Neural crest cell (in vitro differentiated cells): ENCODE data around the gene RGMA. TPM values are rescaled to one million over a fixed set of nuclear protein-coding genes. Genes with fewer than 3 reads are reported as not detected.
"Not testable (repeated sequence)": the region's sequence is repeated elsewhere in the genome, so short reads cannot be mapped to it uniquely, and the experiment has no call there.

ENCODE experiments used
- DNase-seq: peaks from one replicate; pipeline ENCODE4 v3.0.0; 2021; ENCODE audit warnings: low read depth, mixed read lengths, low spot score
- H3K27ac Mint-ChIP-seq: one replicate; pipeline ENCODE4 v1.8.0; 2021; ENCODE audit warnings: mild to moderate bottlenecking, mixed read lengths; ENCODE audit not compliant: unreplicated experiment
- H3K27me3 Mint-ChIP-seq: 2 replicates; pipeline ENCODE4 v1.8.0; 2021; ENCODE audit warnings: low read depth, mild to moderate bottlenecking, mixed read lengths
- H3K36me3 Mint-ChIP-seq: 2 replicates; pipeline ENCODE4 v1.8.0; 2021; ENCODE audit warnings: low read depth, mild to moderate bottlenecking, mixed read lengths
- H3K4me1 Mint-ChIP-seq: 2 replicates; pipeline ENCODE4 v1.8.0; 2021; ENCODE audit warnings: mixed read lengths
- H3K4me3 Mint-ChIP-seq: one replicate; pipeline ENCODE4 v1.8.0; 2021; ENCODE audit warnings: mild to moderate bottlenecking, mixed read lengths
- H3K9me3 Mint-ChIP-seq: 2 replicates; pipeline ENCODE4 v1.8.0; 2021; ENCODE audit warnings: mixed read lengths
- CTCF ChIP-seq: fragments of 200-600 bp; sonication (generic); conservative IDR thresholded peaks from 2 replicates; pipeline ENCODE4 v1.5.0; 2021; ENCODE audit warnings: antibody characterized with exemption, mild to moderate bottlenecking
- total RNA-seq: library from RNA; stranded (reverse); gene quantifications from 2 replicates; pipeline ENCODE4 v1.2.1, GENCODE V29; 2021

Gene RGMA
- total RNA-seq, 1 donor from 2014 or later: 205 TPM

- H3K9me3 Mint-ChIP-seq: no peaks in the 10 kb centered on the region
- peak overlapping the region; percentile 52 for H3K27ac Mint-ChIP-seq
- H3K4me1 Mint-ChIP-seq: peaks cover 49% of the 10 kb centered on the region
- DNase-seq: no peak
- peak overlapping the region; percentile 76 for H3K4me3 Mint-ChIP-seq
- H3K36me3 Mint-ChIP-seq: peaks cover 37% of the 10 kb centered on the region
- peaks cover 44% of the 10 kb centered on the region for H3K27me3 Mint-ChIP-seq
- no peak for TF ChIP-seq CTCF
These were observed 48.5 kb downstream of the RGMA start for GRCh38 chr15:93040288-93041158.

GRCh38 chr15:93039562-93040287 lies 49.3 kb downstream of the RGMA start:
- not testable (repeated sequence) for H3K9me3 Mint-ChIP-seq, H3K27ac Mint-ChIP-seq, DNase-seq
- peaks cover 55% of the 10 kb centered on the region for H3K4me1 Mint-ChIP-seq
- peak overlapping the region; percentile 76 for H3K4me3 Mint-ChIP-seq
- H3K27me3 Mint-ChIP-seq: peaks cover 46% of the 10 kb centered on the region
- peaks cover 33% of the 10 kb centered on the region for H3K36me3 Mint-ChIP-seq

- Mint-ChIP-seq H3K4me3 (peak overlapping the region; percentile 67), H3K4me1 (peaks cover 59% of the 10 kb centered on the region), H3K27me3 (peaks cover 53% of the 10 kb centered on the region), H3K9me3 (no peaks in the 10 kb centered on the region), H3K27ac (peak overlapping the region; percentile 72), H3K36me3 (peaks cover 34% of the 10 kb centered on the region)
- TF ChIP-seq CTCF: no peak
- DNase-seq: no peak
These were observed 50.9 kb downstream of the RGMA start for GRCh38 chr15:93037820-93038705.

GRCh38 chr15:93036951-93037819 lies 51.8 kb downstream of the RGMA start:
- Mint-ChIP-seq H3K4me3 (peak overlapping the region; percentile 67), H3K27me3 (peaks cover 51% of the 10 kb centered on the region), H3K9me3 (peaks cover 2% of the 10 kb centered on the region), H3K36me3 (peaks cover 31% of the 10 kb centered on the region), H3K27ac (peak overlapping the region; percentile 72), H3K4me1 (peaks cover 60% of the 10 kb centered on the region)
- no peak for TF ChIP-seq CTCF
- DNase-seq: no peak

- H3K36me3 Mint-ChIP-seq: peaks cover 31% of the 10 kb centered on the region
- peak; percentile 59 for DNase-seq
These were observed 52.8 kb downstream of the RGMA start for GRCh38 chr15:93035953-93036810.

More at GRCh38 chr15:93035953-93036810, 52.8 kb downstream of the RGMA start:
- H3K27me3 Mint-ChIP-seq: peaks cover 52% of the 10 kb centered on the region
- peak; percentile 70 for TF ChIP-seq CTCF
- peaks cover 63% of the 10 kb centered on the region for H3K4me1 Mint-ChIP-seq
- no peak overlapping the region for H3K27ac Mint-ChIP-seq
- H3K4me3 Mint-ChIP-seq: peak overlapping the region; percentile 84
- H3K9me3 Mint-ChIP-seq: peaks cover 2% of the 10 kb centered on the region
